Fibroblast of skin of left biceps (primary cell): ENCODE results near the gene EVA1C.
"Not testable (repeated sequence)": the region's sequence is repeated elsewhere in the genome, so short reads cannot be mapped to it uniquely, and the experiment has no call there.

Experiments
- DNase-seq, 2 experiments: peaks; one replicate each; pipeline ENCODE4 v3.0.0-alpha.2; 2013; ENCODE audit warnings: low read depth in 2 of 2

Gene EVA1C

DNA sequence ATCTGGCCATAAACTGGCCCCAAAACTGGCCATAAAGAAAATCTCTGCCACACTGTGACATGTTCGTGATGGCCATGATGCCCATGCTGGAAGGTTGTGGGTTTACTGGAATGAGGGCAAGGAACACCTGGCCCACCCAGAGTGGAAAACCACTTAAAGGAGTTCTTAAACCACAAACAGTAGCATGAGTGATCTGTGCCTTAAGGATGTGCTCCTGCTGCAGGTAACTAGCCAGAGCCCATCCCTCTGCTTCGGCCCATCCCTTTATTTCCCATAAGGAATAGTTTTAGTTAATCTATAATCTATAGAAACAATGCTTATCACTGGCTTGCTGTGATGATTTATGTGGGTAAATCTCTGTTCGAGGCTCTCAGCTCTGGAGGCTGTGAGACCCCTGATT is 50.1 kb downstream of the EVA1C start:
- DNase-seq: not testable (repeated sequence)

DNA sequence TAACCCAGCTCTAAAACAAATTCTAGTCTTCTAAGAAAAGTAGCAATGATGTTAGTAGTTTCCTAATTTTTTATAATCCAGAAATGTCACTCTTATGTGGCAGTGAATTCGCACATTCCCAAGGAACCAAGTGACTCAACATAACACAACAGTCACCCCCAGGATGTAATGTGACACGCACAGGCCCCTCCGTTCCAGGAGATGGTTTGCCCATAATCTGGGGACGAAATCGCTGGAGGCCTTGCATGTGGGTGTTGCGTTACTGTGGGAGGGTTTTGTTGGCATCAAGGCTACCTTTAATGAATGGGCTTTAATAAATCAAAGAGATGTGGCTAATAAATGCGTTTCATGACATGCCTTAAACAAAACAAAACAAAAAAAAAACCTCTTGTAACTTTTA is 50.9 kb downstream of the EVA1C start:
- DNase-seq: no peak

DNA sequence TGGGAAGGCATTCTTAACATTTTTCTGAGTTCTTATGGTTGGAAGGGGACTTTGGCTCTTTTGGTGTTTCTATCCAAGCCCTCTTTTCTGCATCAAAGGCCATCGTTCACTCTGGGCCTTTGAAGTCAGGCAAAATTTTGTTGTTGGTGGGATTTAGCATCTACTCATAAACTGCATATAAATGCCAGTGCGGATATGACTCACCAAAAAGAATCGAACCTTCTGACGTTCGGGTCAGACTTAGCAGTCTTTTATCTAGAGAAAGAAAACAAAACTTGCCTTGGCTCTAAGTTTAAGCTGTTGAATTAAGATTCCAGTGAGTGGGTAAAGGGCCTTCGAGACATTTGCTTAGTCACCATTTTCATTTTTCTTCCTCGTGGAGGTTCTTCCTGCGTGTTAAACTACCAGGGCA is 51.4 kb downstream of the EVA1C start:
- DNase-seq: no peak

DNA sequence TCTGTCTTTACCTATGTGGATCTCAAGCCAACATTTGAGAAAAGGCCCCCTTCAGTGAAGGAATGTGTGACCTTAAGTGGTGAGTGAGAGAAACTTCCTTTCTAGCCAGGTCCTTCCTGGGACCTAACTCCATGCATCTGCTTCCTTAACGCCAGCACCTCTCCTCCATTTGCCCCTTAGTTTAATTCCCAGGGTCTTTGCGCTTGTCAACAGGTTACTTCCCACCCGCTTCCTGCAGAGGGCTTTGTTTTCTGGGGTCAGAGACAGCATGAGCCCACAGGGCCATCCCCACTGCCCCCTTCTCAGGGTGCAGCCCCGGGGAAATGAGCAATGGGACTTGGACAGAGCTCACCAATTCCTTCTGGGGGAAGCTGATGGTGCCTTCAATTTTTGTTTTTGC is 54.8 kb downstream of the EVA1C start:
- no peak for DNase-seq

DNA sequence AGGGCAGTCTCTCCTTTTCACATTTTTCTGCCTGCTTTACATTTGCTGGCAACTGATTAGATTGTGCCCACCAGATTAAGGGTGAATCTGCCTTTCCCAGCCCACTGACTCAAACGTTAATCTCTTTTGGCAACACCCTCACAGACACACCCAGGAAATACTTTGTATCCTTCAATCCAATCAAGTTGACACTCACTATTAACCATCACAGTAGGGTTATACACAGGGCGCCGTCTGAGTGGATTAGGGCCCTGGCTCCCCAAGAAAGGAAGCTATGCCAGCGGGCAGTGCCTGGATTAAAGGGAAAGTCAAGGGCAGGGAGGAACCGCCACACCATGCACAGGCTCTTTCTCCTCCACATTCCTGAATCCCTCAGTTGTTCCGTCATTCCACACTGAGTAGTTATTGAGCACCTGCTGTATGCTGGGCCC is 56.2 kb downstream of the EVA1C start:
- DNase-seq: no peak

DNA sequence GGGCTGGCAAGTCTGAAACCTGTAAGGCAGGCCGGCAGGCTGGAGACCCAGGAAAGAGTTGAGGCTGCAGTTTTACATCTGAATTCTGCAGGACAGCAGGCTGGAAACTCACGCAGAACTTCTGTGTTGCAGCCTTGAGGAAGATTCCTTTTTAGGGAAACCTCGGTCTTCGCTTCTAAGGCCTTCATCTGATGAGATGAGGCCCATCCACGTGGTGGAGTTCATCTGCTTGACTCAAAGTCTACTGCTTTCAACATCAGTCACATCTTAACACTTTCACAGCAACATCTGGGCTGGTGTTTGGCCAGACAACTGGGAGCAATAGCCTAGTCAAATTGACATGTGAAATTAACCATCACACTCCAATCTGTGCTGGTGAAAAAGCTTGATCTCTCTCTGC is 57.1 kb downstream of the EVA1C start:
- no peak for DNase-seq

DNA sequence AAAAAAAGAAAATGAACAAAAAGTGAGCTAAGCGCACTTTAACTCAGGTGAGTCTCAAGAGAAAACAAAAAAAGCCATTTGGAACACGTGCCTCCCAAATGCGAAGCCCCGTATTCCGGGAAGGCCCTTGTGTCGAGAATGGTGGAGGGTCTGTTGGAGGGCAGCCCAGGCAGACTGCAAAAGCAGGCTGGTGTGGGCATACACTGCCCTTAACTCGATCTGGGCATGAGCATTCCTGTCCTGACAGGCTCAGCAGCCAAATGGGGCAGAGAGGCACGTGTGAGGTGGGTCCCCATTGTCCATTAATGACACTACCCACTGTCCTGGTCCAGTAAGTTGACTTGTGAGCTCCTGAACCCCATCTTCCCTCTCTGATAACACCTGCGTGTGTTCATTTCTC is 57.7 kb downstream of the EVA1C start:
- no peak for DNase-seq

DNA sequence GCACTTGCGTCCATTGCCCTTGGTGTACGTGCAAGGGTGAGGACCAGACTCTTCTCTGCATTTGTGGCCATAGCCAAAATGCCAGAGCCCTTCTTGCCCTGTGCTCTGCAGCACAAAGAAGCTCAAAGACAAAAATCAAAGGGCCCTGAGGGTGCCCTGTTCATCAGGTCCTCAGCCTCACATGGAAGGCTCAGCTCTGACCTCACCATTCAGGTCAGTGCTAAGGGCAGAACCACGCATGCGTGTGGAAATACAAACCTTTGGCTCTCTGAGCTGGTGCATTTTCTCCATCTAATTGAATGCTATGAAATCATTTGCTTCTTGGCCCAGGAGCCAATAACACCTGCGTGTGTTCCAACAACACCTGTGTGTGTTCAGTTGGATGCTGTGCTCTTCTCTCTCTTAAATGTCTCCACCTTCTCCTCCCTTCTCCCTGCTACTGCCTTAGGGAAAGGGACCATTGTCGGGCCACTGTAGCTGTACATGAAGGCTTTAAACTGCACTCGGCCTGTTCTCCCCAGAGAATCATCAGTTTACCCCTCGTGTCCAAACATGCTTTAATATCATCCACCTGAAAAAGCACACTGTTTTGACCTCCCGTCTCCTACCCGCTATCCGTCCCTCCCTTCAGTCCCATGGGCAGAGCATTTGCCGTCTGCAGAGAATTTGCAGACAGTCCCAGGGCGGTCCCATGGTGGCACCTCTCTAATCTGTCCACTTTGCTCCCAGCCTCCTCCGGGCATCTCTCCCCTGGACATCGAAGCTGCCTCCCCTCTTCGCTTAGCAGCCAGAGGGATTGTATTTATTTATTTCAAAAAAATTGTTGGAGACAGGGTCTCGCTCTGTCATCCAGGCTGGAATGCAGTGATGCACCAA is 60.6 kb downstream of the EVA1C start:
- DNase-seq: no peak

DNA sequence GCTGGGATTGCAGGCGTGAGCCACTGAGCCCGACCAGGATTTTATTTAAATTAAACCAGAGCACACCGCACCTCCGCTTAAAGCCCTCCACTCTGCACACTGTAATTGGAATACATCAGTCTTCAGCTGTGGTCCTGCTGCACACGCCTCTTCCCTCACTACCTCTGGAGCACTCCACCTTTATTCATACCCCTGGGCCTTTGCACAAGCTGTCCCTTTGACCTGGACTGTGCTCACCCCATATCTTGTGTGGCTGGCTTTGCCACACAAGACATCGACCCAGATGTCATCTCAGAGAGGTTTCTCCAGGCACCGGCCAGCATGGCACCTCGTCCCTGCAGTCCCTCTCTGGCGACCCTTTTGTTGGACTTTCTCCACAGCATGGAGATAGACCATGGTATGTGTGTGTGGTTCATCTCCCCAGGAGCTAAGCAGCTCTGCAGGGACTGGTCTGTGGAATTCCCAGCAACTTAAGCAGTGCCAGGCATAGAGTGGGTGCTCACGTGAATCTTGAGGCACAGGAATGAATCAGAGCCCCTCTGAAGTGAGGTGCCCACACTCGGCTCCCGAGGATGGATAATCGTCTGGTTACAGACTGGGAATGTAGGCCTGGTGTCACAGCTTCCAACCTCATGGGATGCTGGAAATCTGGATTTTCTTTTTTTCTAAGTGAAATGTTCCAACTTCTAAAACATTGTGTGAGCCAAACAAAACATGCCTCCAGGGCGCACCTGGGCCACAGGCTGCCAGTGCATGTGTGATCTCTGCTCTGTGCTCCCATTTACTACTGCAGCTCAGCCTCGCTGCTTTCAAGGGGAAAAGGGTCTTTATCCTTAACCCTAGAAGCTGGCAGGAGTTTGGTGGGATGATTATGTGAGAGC is 61.9 kb downstream of the EVA1C start:
- DNase-seq: no peak

DNA sequence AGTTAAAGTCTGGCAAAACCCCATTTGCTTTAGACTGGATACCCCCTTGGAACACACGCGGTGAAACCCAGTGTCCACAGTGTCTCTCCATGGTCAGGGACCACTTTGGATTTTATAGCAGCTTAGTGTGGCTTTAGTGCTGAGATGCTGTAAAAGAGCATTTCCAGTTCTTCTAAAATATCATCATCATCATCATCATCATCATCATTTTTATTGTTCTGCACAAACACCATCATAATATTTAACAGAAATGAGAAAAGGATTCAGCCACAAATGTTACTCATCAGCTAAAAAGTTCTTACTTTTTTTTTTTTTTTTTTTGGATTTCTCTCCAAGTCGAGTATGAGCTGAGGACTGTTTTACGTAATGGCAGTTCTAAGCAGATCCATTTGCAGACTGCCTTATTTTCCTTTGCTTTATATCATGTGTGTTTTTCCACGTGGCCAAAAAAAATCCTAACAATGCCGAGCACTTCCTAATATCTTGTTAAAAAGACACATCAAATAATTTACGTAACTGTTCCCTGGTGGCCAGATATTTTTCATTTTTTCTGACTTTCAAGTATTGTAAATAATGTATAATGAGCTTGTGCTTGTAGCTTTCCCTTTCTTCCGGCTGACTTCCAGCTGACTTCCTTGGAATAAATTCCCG is 62.8 kb downstream of the EVA1C start:
- peak; percentile 74 to 75 for DNase-seq

DNA sequence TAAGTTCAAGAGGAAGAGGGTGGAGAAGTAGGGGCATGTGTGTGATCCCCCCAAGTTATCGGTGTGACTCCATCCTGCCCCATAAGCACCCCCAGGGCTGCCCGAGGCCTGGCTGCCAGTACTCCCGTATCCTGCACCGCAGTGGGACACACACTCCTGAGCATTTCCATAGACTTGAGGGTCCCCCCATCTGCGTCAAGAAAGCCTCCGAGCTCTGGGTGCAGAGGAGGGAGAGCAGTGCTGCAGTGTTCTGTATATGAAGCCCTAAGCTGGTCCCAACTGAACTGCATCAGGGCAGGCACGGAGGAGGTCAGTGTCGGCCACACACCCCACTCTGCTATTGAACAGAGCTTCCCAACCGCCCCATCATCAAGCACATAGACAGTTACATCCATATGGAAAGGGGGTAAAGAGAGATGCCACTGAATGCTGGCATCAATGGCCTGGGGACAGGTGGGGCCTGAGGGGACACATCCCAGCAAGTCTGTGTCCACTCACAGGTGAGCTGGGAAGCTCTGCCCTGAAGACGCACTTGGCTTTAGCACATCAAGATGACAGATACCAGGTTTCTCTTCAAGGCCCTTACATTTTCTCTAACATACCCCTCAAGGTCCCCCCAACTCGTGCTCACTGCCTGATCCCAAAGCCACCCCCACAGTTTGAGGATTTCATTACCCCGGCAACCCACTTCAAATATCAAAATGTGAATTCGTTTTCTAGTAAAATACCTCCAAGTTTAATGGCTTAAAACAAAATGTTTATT is 64.3 kb downstream of the EVA1C start:
- DNase-seq: no peak

DNA sequence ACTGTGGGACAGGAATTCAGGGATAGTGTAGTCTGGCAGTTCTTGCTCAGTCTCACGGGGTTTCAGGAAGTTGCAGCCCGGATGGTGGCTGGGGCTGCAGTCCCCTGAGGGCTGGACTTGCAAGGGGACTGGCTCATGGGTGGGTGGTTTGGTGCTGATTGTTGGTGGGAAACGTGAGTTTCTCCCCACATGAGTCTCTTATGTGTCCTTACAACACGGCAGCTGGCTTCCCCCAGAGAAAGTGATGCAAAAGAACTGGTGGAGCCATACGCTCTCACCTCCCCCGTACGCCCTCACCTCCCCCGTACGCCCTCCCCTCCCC is 64.9 kb downstream of the EVA1C start:
- DNase-seq: no peak

DNA sequence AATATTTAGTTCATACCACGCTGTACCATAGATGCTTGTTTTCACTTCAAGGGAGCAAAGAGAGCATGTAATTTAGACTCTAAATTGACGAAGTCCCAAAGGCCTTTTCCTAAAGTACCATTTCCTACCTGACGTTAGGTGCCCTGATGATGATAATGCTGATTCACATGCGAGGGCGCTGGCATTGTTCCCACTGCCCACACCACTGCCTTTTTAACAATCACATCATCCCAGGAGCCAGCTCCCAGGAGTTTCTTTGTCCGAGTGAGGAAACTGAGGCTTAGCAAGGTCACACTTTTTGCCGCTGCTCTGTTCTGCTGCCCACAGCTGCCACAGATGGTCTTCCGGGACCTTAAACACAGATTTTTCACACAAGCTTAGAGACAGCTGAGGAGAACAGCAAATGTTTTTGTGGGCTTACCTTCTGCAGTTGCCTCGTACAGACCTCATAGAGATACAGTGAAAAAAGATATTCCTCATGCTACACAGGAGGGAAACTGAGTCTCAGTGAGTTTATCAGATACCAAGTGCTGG is 69.4 kb downstream of the EVA1C start:
- no peak for DNase-seq

DNA sequence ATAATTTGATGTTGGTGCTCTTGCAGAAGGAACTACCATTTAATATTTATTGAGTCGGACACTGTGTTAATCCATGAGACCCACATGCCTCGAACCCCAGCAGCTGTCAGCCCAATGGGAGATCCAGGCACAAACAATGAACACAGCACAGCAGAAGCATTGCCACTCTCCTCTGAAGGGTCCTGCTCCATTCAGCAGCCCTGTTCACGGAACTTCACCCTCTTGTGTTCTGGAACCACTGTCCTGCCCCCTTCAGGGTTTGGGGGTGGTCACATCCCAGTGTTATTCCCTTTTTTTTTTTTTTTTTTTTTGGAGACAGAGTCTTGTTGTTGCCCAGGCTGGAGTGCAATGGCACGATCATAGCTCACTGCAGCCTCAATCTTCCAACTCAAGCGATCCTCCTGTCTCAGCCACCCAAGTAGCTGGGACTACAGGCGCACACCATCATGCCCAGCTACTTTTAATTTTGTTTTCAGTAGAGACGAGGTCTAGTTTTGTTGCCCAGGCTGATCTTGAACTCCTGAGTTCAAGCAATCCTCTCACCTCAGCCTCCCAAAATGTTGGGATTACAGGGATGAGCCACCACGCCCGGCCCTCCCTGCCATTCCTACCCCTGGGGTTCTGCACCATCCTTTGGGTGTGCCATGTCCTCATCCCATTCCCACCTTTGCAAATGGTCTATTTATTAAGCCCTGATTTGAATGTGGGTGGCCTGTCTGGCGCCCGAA is 70.2 kb downstream of the EVA1C start:
- DNase-seq: no peak

DNA sequence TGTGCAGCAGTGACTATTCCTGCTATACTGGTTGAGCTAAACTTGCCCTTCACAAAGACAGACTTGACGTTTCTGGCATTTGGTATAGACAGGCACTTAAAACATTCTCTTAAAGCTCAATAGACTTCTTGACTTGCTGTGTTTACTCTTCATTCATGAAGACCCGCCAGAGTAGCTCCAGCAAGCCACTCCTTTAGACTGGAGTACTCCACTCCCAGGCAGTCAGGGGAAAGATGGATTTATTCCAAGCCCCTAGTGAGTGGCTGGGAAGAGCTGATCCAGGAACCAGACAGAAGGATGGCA is 70.7 kb downstream of the EVA1C start:
- DNase-seq: no peak

DNA sequence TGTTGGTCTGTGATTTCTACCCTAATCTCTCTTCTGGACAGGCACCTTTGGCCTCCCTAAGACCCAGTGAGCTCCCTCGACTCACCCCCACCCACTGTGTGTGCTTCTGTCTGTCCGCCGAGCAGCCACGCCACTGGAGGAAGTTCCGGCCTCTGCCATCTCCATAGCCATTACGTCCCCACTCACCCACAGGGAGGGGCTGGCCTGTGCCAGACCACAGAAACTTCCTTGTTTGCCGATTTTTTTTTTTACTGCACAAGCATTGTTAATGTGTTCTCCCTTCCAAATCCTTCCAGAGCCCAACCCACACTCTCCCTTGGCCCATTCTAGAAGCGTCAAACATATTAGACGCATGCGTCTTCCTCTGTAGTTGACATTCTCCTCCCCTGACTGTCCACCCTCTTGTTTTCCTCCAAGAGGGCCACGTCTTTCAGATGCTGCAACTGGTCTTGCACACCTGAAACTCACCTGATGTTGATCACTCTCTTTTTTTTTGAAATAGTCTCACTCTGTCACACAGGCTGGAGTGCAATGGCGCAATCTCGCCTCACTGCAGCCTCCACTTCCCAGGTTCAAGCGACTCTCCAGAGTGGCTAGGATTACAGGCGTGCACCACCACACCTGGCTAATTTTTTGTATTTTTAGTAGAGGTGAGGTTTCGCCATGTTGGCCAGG is 72.3 kb downstream of the EVA1C start:
- DNase-seq: no peak

DNA sequence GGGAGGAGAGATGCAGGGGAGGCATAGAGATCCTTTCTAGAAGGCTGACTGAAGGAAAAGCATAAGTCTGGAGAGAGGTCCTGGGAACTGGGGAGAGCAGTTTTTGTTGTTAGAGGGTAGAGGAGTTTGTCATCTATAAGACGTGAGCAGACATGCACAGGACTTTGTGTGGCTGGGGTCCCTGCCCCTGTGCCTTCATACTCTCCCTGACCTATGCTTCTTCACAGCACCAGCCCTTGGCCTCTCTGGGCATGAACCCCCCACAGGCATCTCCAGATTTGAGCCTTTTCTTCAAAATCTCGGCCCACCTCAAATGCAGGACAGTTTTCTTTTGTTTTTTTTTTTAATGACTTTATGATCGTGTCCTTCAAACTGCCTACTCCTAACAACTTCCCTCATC is 79.9 kb downstream of the EVA1C start:
- no peak for DNase-seq

DNA sequence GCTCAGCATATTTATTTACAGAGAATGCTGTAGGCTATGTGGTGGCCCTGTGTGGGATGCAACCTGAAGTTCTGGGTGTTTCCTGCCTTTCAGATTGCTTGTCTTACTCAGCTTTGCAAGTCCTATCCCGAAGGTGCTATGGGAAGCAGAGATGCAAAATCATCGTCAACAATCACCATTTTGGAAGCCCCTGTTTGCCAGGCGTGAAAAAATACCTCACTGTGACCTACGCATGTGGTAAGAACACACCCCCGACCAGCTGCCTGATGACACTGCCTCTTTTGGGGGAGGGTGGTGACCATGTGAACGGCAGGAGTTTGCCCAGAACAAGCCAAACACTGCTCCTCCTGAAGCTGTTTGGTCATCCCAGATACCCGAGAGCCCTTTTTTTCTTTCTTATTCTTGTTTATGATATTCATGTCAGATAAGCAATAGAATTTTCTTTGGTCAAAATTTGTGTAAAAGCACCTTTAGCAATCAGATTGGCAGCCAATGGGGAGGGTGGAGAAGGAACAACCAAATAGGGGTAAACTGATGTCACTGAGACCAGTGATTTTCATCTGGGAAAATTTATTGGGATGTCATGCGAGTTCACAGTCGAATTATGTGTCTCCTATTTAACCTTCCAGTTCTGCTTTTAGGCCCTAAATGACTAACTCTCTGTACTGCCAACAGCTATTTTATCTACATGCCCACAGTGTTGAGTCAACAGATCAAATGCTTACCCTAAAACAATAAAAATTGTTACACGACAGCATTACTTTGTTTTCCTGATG is 82.6 kb downstream of the EVA1C start:
- no peak for DNase-seq

DNA sequence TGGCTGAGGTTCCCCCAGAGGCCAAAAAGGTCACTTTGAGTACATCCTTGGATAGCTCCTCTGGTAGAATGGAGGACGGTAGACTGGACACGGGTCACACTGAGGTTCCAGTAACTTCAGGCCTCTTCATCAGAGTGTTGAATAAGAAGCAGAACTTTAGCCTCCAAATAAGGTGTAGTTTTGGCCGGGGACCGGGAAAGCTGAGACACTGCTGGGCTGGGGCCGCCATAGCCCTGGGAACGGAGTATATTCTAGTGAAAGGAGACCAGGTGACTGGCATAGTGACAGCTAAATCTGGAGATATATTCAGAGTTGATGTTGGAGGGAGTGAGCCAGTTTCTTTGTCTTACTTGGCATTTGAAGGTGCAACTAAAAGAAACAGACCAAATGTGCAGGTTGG is 84.1 kb downstream of the EVA1C start:
- no peak for DNase-seq
